Measurements from ENCODE around the gene CRYGN. TPM values are rescaled to one million over a fixed set of nuclear protein-coding genes. Genes with fewer than 3 reads are reported as not detected.

The CRYGN gene
- total and polyA plus RNA-seq, 8 donors: not detected

- no peak for TF ChIP-seq EP300 (IDR thresholded peaks at IDR 0.05)
- TF ChIP-seq POLR2AphosphoS5 (IDR thresholded peaks at IDR 0.05): no peak
- TF ChIP-seq CTCF (IDR thresholded peaks at IDR 0.05): no peak
- no peak for TF ChIP-seq POLR2A (IDR thresholded peaks at IDR 0.05)
- intact Hi-C loops (cut with DNase I; ENCODE audit: low total_unique reads): no loop called here
- H3K36me3 ChIP-seq: no peaks in the 10 kb centered on the region
- no peaks in the 10 kb centered on the region for H3K9me3 ChIP-seq
- H3K4me3 ChIP-seq: peak overlapping the region; percentile 51 to 55 (median 52)
- 7 to 43% (median 10%) methylated on average over 19 to 61 of the region's 61 CpGs for WGBS, 5 donors
- H3K4me1 ChIP-seq: peaks cover 24 to 40% (median 34%) of the 10 kb centered on the region in 4 donors
- peaks cover 11 to 55% (median 32%) of the 10 kb centered on the region in 3 donors for H3K27me3 ChIP-seq
- H3K27ac ChIP-seq: peak overlapping the region; percentile 45 to 83 (median 69)
- DNase-seq: peak in 1 of 2 donors; percentile 81
These were observed 30.9 kb downstream of the CRYGN start for GRCh38 chr7:151408839-151409666.

GRCh38 chr7:151408498-151408838 is 31.5 kb downstream of the CRYGN start:
- peak overlapping the region; percentile 51 to 55 (median 52) for H3K4me3 ChIP-seq
- peaks cover 29 to 46% (median 37%) of the 10 kb centered on the region in 4 donors for H3K4me1 ChIP-seq
- no peak for DNase-seq
- peaks cover 11 to 55% (median 32%) of the 10 kb centered on the region in 3 donors for H3K27me3 ChIP-seq
- H3K27ac ChIP-seq: peak overlapping the region in 4 of 5 donors; percentile 14 to 83 (median 57)
- intact Hi-C loops (cut with DNase I; ENCODE audit: low total_unique reads): no loop called here
- no peak for TF ChIP-seq CTCF (IDR thresholded peaks at IDR 0.05)
- no peak for TF ChIP-seq EP300 (IDR thresholded peaks at IDR 0.05)
- TF ChIP-seq POLR2A (IDR thresholded peaks at IDR 0.05): no peak
- TF ChIP-seq POLR2AphosphoS5 (IDR thresholded peaks at IDR 0.05): no peak
- H3K36me3 ChIP-seq: no peaks in the 10 kb centered on the region
- no peaks in the 10 kb centered on the region for H3K9me3 ChIP-seq
- WGBS, 5 donors: 62 to 79% (median 71%) methylated on average over 7 of the region's 7 CpGs

GRCh38 chr7:151406886-151407583 is 32.9 kb downstream of the CRYGN start:
- WGBS, 5 donors: 83 to 87% (median 86%) methylated on average over 7 to 9 of the region's 9 CpGs

More at GRCh38 chr7:151406886-151407583, 32.9 kb downstream of the CRYGN start:
- no peak for TF ChIP-seq CTCF (IDR thresholded peaks at IDR 0.05)
- TF ChIP-seq POLR2A (IDR thresholded peaks at IDR 0.05): no peak
- TF ChIP-seq POLR2AphosphoS5 (IDR thresholded peaks at IDR 0.05): no peak
- TF ChIP-seq EP300 (IDR thresholded peaks at IDR 0.05): no peak
- no peak for DNase-seq
- H3K4me1 ChIP-seq: peaks cover 29 to 50% (median 37%) of the 10 kb centered on the region in 4 donors
- intact Hi-C loops (cut with DNase I; ENCODE audit: low total_unique reads): no loop called here
- no peak overlapping the region for H3K4me3 ChIP-seq
- H3K36me3 ChIP-seq: no peaks in the 10 kb centered on the region
- H3K27ac ChIP-seq: no peak overlapping the region
- H3K9me3 ChIP-seq: no peaks in the 10 kb centered on the region
- peaks cover 11 to 49% (median 32%) of the 10 kb centered on the region in 3 donors for H3K27me3 ChIP-seq

All from stomach (tissue), 9 donors.